ENCODE results near the gene CHAC1. TPM values are rescaled to one million over a fixed set of nuclear protein-coding genes. Genes with fewer than 3 reads are reported as not detected.
A peak's percentile ranks its signal among the peaks of the same experiment; 100 is the strongest.

CHAC1 gene
- total and polyA plus RNA-seq, 2 of the 13 experiments (the other 11 are each of a cell fraction or from before 2014, with no cell fraction given), result 0.44 TPM; not detected in 1

DNA sequence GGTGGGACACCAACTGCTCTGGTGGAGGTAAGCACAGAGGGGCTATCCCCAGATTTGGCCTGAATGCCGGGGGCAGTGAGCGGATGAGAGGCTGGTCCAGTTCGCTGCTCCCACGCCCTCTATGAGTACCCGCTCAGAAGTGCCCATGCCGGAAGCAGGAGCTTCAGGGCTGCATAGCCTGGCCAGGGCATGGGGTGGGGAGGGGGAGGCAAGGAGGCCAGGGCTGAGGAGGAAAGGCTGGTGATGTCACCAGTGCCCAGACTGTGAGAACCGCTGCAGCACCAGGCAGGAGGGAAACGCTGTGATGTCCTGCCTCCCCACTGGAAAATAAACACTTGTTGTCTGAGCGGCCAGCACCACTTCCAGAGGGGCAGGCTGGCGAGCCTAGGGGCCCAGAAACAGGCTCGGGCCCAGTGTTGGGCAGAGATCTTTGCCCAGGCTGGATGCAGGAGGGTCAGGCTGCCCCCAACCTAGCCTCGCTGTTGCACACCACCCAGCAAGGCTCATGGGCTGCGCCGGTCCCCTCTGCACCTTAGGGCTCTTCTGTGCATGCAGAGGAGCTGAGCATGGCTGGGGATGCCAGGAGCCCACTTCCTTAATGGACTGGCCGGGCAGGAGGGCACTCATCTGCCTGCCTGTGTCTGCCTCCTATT is 35.0 kb upstream of the CHAC1 start:
- in situ Hi-C loops (cut with HindIII; ENCODE audit: extremely low pct_ligation_motif_present, low pct_unique_long_range_greater_than_20kb) (no loop called here), intact Hi-C loops (cut with micrococcal nuclease; ENCODE audit: unreplicated experiment) (no loop called here)
- H3K4me1 ChIP-seq (ENCODE audit: insufficient read depth, low read length), result peaks cover 81% of the 10 kb centered on the region
- ATAC-seq (peak; percentile 31), DNase-seq (ENCODE audit: low spot score) (no peak), FAIRE-seq (no peak)
- H3K9ac ChIP-seq (ENCODE audit: insufficient read depth, low read depth, low read length), result peak overlapping the region; percentile 56
- H2AFZ ChIP-seq (ENCODE audit: low read length), result no peak overlapping the region
- POLR2A ChIA-PET, result interaction anchor here (0.7 to 2.6 kb wide), 3 partner anchors 10 to 12 kb away, joined by 4 to 10 read pairs (median 4); partner anchors contain the start of gene DLL4
- 38% methylated on average over 4 of the region's 15 CpGs for WGBS (ENCODE audit: low lambda C conversion rate)
- H3K79me2 ChIP-seq (ENCODE audit: insufficient read depth, low read length), result no peaks in the 10 kb centered on the region
- peak overlapping the region; percentile 20 to 71 (median 54) for H3K4me3 ChIP-seq (replicated peaks in 1 of 3; ENCODE audit: insufficient read depth in 1 of 3, low read depth in 2 of 3, low read length in 3 of 3)
- H3K9me3 ChIP-seq (ENCODE audit: low read length), result no peaks in the 10 kb centered on the region
- H4K20me1 ChIP-seq (ENCODE audit: insufficient read depth, low read length), result no peaks in the 10 kb centered on the region
- H3K4me2 ChIP-seq (ENCODE audit: low read depth, low read length), result peak overlapping the region; percentile 92
- H3K36me3 ChIP-seq (replicated peaks in 1 of 2; ENCODE audit: control insufficient read depth in 1 of 2, insufficient read depth in 2 of 2, low read length in 2 of 2), result no peaks in the 10 kb centered on the region
- BruUV-seq (replicated peaks), result no TSS peak
- no peak overlapping the region for H3K27ac ChIP-seq (ENCODE audit: extremely low read length, insufficient read depth, low read length)
- CTCF ChIA-PET (ENCODE audit: low intra/inter-chr PET ratio, low total read pairs), result interaction anchor here (1.0 kb wide), 1 partner anchor 12 kb away, joined by 3 read pairs; no protein-coding TSS in a partner anchor
- peaks cover 3 to 36% of the 10 kb centered on the region in 2 experiments; a peak in 3 of 5 replicates for H3K27me3 ChIP-seq (ENCODE audit: control insufficient read depth in 1 of 2, insufficient read depth in 2 of 2, low read length in 2 of 2)
- TF ChIP-seq HMG20B (CRISPR knock-in tag; conservative IDR thresholded peaks at IDR 0.05) (no peak), HNRNPL (IDR thresholded peaks at IDR 0.05; ENCODE audit: low read depth, low read length) (peak; percentile 63), IRX3 (CRISPR knock-in tag; IDR thresholded peaks at IDR 0.05; ENCODE audit: borderline replicate concordance, low read depth) (no peak), KDM2A (CRISPR knock-in tag; IDR thresholded peaks at IDR 0.05; ENCODE audit: borderline replicate concordance, low read depth) (0 out of 2 replicates have a peak, but pooled peaks have one; percentile 24), TMF1 (CRISPR knock-in tag; IDR thresholded peaks at IDR 0.05; ENCODE audit: low read depth) (no peak), MAFG (CRISPR knock-in tag; IDR thresholded peaks at IDR 0.05) (no peak), ZNF816 (CRISPR knock-in tag; IDR thresholded peaks at IDR 0.05; ENCODE audit: borderline replicate concordance) (no peak), ZNF234 (CRISPR knock-in tag; conservative IDR thresholded peaks at IDR 0.05) (no peak), ZNF891 (CRISPR knock-in tag; IDR thresholded peaks at IDR 0.05) (peak; percentile 48; the same call in 1 of the 2 replicates)
- TF ChIP-seq, protein P1, sequence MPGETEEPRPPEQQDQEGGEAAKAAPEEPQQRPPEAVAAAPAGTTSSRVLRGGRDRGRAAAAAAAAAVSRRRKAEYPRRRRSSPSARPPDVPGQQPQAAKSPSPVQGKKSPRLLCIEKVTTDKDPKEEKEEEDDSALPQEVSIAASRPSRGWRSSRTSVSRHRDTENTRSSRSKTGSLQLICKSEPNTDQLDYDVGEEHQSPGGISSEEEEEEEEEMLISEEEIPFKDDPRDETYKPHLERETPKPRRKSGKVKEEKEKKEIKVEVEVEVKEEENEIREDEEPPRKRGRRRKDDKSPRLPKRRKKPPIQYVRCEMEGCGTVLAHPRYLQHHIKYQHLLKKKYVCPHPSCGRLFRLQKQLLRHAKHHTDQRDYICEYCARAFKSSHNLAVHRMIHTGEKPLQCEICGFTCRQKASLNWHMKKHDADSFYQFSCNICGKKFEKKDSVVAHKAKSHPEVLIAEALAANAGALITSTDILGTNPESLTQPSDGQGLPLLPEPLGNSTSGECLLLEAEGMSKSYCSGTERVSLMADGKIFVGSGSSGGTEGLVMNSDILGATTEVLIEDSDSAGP (CRISPR knock-in tag; IDR thresholded peaks at IDR 0.05; ENCODE audit: borderline replicate concordance), result peak; percentile 82
- TF ChIP-seq, protein P2, sequence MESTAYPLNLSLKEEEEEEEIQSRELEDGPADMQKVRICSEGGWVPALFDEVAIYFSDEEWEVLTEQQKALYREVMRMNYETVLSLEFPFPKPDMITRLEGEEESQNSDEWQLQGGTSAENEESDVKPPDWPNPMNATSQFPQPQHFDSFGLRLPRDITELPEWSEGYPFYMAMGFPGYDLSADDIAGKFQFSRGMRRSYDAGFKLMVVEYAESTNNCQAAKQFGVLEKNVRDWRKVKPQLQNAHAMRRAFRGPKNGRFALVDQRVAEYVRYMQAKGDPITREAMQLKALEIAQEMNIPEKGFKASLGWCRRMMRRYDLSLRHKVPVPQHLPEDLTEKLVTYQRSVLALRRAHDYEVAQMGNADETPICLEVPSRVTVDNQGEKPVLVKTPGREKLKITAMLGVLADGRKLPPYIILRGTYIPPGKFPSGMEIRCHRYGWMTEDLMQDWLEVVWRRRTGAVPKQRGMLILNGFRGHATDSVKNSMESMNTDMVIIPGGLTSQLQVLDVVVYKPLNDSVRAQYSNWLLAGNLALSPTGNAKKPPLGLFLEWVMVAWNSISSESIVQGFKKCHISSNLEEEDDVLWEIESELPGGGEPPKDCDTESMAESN (CRISPR knock-in tag; conservative IDR thresholded peaks at IDR 0.05), result 0 out of 2 replicates have a peak, but pooled peaks have one; percentile 24
- TF ChIP-seq, protein P3, sequence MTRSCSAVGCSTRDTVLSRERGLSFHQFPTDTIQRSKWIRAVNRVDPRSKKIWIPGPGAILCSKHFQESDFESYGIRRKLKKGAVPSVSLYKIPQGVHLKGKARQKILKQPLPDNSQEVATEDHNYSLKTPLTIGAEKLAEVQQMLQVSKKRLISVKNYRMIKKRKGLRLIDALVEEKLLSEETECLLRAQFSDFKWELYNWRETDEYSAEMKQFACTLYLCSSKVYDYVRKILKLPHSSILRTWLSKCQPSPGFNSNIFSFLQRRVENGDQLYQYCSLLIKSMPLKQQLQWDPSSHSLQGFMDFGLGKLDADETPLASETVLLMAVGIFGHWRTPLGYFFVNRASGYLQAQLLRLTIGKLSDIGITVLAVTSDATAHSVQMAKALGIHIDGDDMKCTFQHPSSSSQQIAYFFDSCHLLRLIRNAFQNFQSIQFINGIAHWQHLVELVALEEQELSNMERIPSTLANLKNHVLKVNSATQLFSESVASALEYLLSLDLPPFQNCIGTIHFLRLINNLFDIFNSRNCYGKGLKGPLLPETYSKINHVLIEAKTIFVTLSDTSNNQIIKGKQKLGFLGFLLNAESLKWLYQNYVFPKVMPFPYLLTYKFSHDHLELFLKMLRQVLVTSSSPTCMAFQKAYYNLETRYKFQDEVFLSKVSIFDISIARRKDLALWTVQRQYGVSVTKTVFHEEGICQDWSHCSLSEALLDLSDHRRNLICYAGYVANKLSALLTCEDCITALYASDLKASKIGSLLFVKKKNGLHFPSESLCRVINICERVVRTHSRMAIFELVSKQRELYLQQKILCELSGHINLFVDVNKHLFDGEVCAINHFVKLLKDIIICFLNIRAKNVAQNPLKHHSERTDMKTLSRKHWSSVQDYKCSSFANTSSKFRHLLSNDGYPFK (CRISPR knock-in tag; IDR thresholded peaks at IDR 0.05; ENCODE audit: borderline replicate concordance), result no peak
- TF ChIP-seq, protein P4, sequence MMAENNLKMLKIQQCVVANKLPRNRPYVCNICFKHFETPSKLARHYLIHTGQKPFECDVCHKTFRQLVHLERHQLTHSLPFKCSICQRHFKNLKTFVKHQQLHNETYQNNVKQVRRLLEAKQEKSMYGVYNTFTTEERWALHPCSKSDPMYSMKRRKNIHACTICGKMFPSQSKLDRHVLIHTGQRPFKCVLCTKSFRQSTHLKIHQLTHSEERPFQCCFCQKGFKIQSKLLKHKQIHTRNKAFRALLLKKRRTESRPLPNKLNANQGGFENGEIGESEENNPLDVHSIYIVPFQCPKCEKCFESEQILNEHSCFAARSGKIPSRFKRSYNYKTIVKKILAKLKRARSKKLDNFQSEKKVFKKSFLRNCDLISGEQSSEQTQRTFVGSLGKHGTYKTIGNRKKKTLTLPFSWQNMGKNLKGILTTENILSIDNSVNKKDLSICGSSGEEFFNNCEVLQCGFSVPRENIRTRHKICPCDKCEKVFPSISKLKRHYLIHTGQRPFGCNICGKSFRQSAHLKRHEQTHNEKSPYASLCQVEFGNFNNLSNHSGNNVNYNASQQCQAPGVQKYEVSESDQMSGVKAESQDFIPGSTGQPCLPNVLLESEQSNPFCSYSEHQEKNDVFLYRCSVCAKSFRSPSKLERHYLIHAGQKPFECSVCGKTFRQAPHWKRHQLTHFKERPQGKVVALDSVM (CRISPR knock-in tag; IDR thresholded peaks at IDR 0.05), result peak; percentile 33; the same call in 1 of the 2 replicates
- TF ChIP-seq, protein P5, sequence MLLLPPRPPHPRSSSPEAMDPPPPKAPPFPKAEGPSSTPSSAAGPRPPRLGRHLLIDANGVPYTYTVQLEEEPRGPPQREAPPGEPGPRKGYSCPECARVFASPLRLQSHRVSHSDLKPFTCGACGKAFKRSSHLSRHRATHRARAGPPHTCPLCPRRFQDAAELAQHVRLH (CRISPR knock-in tag; IDR thresholded peaks at IDR 0.05; ENCODE audit: borderline replicate concordance, low read depth), result 0 out of 2 replicates have a peak, but pooled peaks have one; percentile 16
